Limb (tissue), 2 donors: ENCODE results near the gene EEFSEC.

Experiments
- DNase-seq, 2 donors: peaks; one replicate each; pipeline ENCODE4 v3.0.0-alpha.2; 2016; ENCODE audit errors: extremely low spot score in 2 of 2

EEFSEC gene

DNA sequence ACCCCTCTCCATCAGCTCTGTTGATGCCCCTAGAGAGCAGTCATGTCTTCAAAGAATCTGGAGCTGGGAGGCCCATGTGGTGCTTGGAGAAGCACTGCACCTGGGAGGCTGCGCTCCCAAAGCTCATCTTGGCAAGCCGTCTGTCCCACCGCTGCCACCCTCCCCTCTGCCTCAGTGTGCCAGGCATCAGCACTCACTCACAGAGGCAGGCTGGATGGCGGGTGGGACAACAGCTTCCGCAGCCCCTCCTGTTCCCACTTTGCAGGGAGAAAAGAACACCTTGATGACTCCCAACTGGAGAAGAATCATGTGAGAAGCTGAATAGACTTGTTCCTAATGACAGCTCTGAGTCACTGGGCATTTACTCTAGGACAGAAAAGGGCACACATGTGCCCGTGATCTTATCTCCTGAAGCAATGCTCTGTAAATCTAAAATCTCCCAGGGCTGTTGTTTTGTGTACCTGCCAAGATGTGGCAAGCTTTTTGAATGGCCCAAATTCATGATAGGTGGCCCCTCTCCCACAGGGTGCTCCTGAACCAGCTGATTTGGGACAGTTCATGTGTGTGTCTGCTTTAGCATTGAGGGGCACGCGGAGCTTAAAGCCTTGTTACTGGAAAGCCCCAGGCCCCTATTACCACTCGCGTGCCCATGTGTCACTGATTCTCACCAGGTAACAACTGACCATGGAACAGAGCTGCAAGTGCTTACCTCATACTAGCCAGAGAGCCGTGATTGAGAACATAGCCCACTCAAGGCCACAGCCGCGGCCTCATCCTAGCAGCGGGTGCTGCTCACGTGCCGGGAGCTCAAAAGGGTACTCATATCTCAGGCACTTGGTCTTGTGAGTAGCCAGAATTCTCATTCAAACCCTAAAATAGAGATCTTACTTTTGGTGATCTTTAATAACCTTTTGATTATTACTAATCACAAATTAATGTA, 209.0 kb downstream of the EEFSEC start:
- no peak for DNase-seq

DNA sequence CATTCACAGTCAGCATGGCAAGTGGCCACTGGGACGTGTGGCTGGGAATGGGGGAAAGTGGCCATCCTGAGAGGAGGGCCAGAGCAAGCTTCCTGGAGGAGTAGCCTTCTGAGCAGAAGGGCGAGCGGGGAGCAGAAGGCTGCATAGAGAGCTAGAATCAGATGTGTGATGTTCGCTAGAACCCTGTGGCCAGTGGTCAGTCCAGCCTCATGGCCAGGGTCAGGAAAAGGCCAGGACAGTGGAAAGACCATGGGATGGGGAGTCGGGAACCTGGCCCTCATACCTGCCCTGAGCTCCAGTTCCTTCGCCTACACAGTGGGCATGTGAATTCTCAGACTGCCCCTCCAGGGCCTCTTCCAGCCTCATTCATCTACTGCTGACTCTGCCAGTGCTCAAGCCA, 211.0 kb downstream of the EEFSEC start:
- DNase-seq, result no peak

DNA sequence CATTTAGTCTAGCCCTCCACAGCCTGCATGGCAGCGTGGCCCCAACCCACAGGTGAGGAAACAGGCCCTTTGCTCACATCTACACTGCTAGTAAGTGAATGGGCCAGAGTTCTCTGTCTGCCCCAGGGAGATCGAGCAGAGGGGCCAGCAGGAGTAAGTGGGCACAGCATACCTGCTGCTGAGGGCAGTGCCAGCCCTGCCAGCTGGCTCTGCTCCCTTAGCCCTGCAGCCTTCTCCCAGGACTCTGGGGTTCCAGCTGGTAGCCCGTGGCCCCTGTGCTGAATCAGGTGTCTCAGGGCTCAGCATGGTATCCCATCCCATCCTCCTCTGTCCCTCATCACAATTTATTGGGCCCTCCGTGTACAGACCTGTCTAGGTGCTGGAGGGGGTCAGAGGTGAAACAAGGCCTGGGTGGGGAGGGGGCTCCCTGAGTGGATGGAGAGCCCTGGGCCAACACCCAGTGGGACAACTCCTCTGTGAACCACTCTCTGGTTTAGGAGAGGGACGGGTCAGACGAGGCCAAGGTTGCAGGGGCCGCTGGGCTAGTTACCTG, 211.6 kb downstream of the EEFSEC start:
- DNase-seq, result no peak

DNA sequence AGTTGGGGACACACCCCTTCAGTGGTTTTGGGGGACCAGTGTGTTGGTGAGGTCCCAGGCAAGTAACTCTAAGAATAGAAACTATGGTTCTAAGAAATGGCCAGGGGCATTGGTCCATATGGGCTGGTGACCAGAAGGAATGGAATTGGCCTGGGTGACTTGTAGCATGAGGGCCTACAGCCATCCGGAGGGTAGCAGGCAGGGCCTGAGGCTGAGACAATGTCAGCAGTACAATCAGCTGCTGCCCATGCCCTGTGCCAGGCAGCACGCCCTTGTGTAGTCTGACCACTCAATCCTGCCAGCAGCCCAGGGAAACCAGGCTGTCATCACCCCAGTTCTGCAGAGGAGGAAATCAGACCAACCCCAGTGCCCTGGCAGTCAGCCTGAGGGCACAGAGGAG, 212.9 kb downstream of the EEFSEC start:
- DNase-seq, result no peak

DNA sequence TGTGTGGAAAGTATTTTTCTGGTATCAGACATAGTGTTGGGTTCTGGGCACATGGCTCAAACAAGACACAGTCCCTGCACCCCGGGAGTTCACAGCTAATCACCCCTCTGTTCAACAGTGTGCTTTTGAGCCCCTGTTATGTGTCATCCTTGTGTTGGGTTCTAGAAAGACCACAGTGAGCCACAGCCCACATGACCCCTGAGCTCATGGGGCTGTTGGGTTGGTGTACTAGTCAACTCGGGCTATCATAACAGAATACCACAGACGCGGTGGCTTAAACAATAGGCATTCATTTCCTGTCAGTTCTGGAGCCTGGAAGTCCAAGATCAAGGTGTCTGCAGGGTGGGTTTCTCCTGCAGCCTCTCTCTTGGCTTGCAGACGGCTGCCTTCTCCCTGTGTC, 213.4 kb downstream of the EEFSEC start:
- DNase-seq, result no peak

DNA sequence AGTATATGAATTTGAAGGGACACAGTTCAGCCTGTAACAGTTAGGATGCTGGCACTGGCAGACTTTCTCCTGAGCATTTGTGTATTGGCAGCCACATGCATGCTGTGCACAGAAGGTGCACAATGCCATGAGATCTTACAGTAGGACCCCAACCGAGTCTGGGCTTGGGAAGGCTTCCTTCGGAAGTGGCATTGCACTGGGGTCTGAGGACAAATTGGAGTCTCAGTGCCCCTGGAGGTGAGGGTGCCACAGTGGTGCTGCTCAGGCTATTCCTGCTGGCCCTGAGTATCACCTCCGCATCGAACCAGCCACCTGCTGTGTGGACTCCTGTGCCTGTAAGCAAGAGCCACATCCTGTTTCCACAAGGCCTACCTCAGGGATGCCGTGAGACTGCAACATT, 213.9 kb downstream of the EEFSEC start:
- no peak for DNase-seq

DNA sequence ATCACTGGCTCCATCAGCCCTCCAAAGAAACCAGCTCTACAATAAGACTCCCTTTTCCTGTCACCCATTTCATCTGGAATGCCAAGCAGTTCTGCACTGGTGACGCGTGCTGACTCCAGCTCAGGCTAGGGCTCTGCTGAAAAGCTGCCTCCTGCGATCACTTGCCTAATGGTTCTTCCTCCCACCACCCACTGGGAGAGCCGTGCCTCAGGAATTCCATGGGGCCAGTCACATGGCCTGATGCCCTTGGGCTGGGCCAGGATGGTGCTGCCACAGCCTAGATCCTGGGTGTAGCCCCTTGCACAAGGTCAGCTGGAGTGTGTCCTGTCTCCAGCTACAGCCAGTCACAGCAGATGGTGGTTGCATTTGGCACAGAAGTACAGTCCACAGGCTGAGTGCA, 214.5 kb downstream of the EEFSEC start:
- no peak for DNase-seq

DNA sequence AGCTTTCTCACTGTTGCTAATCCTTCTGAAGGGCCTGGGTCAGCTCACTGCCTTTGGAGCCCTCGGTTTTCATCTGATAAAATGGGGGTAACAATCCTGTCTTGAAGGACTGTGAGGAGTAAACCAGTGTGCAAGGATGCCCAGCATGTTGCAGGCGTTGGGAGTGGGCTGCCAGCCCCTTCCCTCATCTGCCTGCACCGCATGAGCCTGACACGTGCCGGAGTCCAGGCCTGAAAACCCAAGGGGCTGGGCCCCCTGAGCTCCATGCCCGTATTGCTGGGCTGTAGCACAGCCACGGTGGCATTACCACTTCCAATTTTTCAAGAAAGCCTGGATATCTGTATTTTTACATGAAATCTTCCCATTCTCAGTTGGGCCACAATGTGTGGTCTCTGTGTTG, 215.3 kb downstream of the EEFSEC start:
- no peak for DNase-seq

DNA sequence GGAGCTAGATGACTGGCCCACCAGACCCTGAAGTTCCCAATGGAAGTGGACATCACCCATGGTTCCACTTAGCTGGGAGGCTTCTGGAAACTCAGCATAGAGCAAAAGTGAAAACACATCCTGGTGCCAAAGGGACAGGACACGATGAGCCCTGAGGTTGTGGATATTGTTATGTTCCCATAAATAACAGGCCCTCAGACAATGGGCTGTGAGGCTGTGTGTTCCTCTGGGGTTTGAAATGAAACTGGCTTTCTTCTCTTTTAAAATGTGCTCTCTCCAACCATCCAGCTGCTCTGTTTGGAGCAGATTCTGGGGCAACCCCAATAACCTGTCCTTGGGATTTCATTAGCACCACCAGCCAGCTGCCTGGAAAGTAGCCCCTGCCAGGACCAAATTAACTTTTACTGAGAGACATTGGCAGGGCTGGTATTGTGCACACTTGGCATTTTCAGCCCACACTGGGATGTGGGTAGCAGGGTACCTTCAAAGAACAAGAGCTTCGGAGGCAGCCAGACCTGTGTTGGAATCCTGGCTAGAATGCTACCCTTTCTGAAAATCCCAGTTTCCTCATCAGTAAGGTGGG, 215.9 kb downstream of the EEFSEC start:
- DNase-seq, result no peak

DNA sequence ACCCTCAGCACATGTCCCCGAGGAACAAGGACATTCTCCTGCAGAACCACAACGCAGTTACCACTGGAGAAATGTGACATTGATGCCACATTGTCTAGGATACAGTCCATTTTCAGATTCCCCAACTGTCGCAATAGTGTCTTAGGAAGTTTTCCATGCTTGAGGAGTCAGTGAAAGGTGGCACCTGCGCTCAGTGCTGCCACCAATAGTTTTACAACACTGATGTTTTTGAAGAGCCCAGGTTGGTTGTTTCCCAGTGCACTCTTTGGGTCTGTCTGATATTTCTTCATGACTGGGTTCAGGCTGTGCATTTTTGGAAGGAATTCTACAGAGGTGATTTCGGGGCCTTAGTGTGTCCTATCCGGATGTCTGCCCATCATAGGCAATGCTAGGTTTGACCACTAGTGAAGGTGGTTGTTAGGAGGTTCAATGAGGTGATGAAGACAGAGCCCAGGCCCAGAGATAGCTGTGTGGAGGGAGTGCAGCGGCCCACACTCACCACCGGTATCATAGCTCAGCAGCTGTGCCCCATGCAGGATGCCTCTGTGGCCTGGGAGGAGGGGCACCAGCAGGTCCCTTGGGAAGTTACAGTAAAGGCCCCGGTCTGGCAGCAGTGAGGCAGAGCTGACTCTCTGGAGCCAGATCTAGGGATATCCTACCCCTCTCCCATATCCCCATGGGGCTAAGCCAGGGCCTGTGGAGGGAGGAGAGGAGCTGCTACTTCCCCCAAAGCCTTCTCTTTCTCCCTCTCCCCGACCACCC, 216.8 kb downstream of the EEFSEC start:
- no peak for DNase-seq

DNA sequence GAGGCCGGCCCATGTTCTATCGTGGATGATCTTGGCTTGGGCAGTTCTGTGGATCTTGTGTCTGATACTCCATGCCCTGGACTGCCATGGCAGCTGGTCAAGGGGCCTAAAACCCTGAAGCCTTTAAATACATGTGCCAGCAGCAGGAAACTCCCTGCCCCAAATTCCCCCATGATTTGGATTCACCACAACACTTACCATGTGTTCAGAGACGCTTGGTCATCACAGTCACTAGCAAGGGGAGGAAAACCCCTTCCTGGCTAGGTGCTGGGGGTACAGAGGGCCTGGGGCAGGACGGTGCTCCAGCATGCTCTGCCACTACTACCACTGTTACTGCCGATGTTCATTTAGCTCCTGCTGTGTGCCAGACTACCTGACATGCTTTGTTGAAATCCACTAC, 219.0 kb downstream of the EEFSEC start:
- no peak for DNase-seq

DNA sequence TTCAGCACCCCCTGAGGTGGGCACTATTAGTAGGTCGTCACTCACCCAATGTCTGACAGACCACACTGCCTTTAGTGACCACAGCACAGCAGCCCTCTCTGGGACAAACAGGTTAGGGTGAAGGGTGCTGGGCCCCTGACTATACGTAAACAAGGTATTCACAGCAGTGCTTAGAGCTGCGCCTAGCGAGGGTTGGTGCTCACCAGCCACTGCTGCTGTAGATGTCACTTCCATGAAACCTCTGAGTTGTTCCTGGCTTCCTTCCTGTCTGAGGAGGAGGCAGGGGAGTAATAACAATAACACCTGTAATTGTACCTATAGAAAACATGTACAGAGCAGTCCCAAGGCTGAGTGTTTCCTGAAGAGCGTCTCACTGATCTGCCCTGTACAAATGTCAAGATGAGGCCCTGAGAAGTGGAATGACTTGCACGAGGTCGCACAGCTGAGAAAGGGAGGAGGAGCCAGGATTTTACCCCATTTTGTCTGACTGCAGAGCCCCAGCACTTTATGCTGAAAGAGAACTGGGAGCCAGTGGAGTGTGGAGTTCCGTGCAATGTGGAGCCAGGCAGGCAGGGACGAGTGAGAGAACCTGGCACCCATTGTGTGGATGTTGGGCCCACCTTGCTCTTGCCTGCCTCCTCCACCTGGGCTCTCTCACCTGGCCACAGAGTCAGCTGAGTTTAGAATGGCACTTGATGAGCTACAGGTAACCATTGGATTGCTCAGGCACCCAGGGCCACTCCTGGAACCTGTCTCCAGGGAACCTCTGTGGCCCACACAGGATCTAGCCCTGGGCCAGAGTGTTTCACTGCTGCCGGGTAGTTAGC, 219.6 kb downstream of the EEFSEC start:
- DNase-seq, result no peak

DNA sequence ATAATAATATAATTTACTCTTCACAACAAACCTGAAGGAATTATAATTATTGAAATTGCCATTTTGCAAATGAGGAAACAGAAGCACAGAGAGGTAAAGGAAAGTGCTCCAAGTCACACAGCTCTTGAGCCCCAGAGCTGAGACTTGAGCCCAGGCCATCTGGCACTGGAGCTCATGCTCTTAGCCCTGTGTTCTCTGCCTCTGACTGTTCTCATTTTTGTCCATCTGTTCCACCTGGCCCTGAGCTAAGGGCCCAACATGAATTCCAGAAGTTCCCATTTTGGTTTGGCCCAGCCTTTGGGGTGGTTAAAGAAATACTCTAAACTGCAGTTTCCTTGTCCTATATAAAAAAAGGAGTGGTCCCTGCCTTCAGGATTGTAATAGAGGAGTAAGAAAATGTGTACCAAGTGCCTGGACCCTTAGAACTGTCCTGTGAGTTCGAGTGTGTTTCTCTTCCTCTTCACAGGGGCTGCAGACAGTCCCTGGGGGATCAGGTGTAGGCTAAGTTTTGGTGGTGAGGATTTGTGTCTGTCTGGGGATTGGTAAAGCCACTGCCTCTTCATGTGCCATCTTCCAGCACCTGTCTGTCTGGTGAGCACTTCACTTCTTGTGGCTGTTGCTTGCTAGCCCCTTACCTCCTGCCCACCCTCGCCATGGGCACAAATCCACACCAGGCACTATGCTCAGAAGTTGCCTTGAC, 221.6 kb downstream of the EEFSEC start:
- no peak for DNase-seq

DNA sequence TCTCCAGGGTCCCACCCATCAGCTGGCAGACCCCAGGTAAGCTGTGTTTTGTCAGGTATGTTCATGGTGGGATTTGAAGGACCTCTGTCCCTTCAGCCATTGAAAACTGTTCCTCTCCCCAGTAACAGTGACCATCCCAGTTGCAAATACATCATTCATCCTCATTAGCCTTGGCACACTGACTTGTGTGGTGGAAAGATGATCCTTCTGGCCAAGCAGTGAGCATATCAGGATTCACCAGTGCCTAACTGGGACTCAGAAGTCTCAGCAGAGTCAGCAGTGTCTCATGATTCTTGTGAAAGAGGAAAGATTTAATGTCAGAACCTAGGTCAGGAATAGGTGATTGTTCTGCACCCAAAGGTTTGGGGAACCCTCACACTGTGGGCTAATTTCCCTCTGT, 223.2 kb downstream of the EEFSEC start:
- DNase-seq, result no peak

DNA sequence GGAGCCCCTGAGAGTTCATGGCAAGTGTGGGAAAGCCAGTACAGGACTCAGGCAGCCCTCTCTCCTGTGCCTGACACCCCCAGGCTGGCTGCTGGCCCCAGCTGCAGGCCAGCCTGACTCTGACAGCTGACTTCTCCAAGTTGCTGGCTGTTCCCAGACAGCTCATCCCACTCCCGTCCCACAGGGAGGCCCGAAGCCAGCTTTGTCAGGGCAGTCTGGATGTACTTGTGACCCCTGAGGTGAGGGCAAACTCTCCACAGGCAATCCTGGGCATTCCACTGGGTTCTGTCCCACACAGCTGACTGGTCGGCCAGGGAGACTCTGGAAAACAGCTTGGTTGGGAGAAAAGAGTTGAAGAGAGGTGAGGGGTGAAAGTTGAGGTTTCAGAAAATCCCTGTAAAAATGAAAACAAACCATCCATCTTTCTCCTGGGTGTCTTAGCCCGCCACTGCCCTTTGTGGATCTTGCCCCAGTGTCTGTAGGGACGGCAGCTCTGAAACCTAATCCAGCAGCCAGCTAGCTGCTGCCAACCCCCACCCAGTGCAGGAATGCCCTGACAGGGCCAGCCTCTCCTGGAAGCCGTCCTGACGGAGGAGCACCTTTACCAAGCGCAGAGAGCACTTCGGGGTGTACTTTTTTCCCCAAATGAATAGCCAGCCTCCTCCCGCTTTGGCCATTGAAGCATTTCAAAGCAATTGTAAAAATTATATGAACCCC, 225.5 kb downstream of the EEFSEC start:
- no peak for DNase-seq

DNA sequence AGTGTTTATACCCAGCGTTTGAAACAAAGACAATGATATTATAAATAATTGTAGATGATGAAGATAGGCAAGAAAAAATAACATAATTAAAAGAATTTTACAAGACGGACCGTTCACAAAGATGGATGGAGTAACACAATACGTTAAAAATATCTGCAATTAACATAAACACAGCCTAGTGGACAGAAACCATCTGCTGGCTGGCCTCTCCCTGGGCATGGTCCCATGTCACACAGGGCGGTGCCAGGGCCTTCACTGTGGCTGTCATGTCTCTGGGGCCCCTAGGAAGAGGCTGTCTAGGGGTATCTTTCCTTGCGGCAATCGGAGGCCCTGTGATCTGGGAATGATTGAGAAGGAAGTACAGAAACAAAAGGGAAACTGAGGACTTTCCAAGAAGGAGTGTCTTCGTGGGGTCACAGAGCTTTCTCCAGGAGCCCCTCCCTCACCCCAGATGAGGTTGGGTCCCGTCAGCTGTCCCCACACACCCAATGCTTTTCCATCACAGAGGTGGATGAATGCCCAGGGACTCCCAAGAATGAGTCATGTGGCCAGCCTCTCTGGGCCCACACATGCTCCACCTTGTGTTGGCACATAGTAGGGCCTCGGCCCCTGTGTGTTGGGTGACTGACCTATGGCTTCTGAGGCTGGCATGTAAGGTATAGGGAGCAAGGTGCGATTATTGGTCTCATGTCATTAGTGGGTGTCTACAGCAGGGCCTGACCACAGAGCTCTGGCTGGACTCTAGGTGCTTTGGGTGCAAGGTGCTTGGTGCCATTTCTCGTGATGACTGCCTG, 226.3 kb downstream of the EEFSEC start:
- DNase-seq, result no peak

DNA sequence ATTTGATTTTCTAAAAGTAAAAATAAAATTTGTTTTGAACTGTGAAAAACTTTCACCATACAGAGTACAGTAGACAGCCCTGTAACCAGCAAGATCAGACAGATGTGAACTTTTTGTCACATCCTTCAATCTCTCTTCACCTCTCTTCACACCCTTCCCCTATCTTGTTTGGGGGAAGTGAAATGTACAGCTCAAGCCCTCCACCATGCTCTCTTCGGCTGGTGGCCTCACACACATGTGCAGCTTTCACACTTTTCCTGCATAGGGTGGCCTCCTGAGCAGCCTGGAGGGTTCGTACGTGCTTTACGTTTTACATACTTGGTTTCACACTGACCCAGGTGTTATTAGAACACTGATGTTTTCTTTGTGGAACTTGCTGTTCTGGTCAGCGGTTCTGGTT, 227.0 kb downstream of the EEFSEC start:
- no peak for DNase-seq

DNA sequence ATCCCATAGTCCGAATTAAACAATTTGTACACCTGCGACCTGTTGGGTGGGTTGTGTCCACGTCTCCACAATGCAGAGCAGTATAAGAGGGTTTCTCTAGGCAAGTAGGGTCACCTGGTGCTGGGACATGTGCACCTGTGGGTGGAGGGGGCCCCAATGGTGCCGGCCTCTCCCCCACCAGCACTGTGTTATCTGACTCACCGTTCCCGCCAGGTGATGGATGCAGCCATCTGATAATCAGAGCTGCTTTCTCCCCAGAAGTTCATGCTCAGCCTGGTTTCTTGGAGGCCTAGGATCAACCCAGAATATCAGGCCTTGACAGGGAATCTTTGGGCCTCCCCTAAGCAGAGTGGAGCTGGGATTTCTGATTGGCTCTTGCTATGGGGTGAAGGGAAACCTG, 227.4 kb downstream of the EEFSEC start:
- DNase-seq, result no peak

DNA sequence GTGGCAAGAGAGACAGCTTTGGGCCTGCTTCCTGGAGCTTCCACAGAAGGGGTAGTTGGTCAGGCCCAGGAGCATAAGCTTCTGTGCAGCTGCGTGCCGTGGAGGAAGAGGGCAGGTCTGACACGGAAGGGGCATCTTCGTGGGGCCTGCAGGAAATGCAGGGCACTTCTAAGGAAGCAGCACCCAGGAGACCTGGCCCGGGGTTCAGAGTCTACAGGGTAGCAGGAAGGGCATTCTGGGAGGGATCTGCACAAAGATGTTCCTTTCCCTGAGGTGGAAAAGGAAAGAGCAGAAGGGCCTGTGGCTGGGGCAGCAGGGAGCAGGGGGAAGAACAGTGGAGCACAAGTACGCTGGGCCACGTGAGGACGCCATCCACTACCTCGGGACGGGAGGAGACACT, 228.3 kb downstream of the EEFSEC start:
- no peak for DNase-seq
